ENCODE results near the gene TMEM143.
A peak's percentile ranks its signal among the peaks of the same experiment; 100 is the strongest.
"Not testable (repeated sequence)": the region's sequence is repeated elsewhere in the genome, so short reads cannot be mapped to it uniquely, and the experiment has no call there.

Gene TMEM143

GRCh38 chr19:48325265-48325910, 38.4 kb downstream of the TMEM143 start, which contains the start of gene EMP3:
Gene EMP3, plus strand, starts transcription at chr19:48325552. Its CDS starts 1,293 bp downstream, at chr19:48326845.
- peak; percentile 95 for DNase-seq

- DNase-seq = peak; percentile 99
Measured at GRCh38 chr19:48321622-48322591, 41.8 kb downstream of the TMEM143 start.

- DNase-seq = peak; percentile 92
Measured at GRCh38 chr19:48321372-48321621, 42.4 kb downstream of the TMEM143 start.

- peak; percentile 78 for DNase-seq
Measured at GRCh38 chr19:48319647-48320541, 43.8 kb downstream of the TMEM143 start.

GRCh38 chr19:48318286-48318987, 45.3 kb downstream of the TMEM143 start:
- no peak for DNase-seq

- DNase-seq = not testable (repeated sequence)
Measured at GRCh38 chr19:48317708-48317960, 46.1 kb downstream of the TMEM143 start.

- DNase-seq = no peak
Measured at GRCh38 chr19:48315712-48316111, 48.0 kb downstream of the TMEM143 start.

- no peak for DNase-seq
Measured at GRCh38 chr19:48311384-48311783, 52.4 kb downstream of the TMEM143 start.

GRCh38 chr19:48310227-48310626, 53.5 kb downstream of the TMEM143 start:
- no peak for DNase-seq

GRCh38 chr19:48309731-48310130, 54.0 kb downstream of the TMEM143 start:
- not testable (repeated sequence) for DNase-seq

GRCh38 chr19:48308631-48309586, 54.8 kb downstream of the TMEM143 start:
- peak; percentile 43 for DNase-seq

GRCh38 chr19:48303866-48304265, 59.9 kb downstream of the TMEM143 start:
- DNase-seq = no peak

GRCh38 chr19:48303367-48303766, 60.4 kb downstream of the TMEM143 start:
- no peak for DNase-seq

- no peak for DNase-seq
Measured at GRCh38 chr19:48302600-48302959, 61.2 kb downstream of the TMEM143 start.

GRCh38 chr19:48301886-48302599, 61.7 kb downstream of the TMEM143 start:
- no peak for DNase-seq

- DNase-seq = no peak
Measured at GRCh38 chr19:48297975-48298374, 65.8 kb downstream of the TMEM143 start.

- no peak for DNase-seq
Measured at GRCh38 chr19:48296963-48297734, 66.6 kb downstream of the TMEM143 start.

GRCh38 chr19:48295458-48295857, 68.3 kb downstream of the TMEM143 start:
- no peak for DNase-seq

GRCh38 chr19:48292798-48293197, 70.9 kb downstream of the TMEM143 start:
- DNase-seq = peak; percentile 87

GRCh38 chr19:48291489-48291815, 72.3 kb downstream of the TMEM143 start:
- not testable (repeated sequence) for DNase-seq
